Neural cell (in vitro differentiated cells): ENCODE data around the gene LHX2. TPM values are rescaled to one million over a fixed set of nuclear protein-coding genes. Genes with fewer than 3 reads are reported as not detected.

Experiments used
- H2AFZ ChIP-seq: fragments of 200-600, 300-800 bp; sonication (generic), shearing (Covaris generic); 2 replicates; pipeline ENCODE4 v1.6.0; 2014; ENCODE audit warnings: low read depth, mild to moderate bottlenecking, antibody characterized with exemption, low read length, moderate library complexity
- H3F3A ChIP-seq: fragments of 200-600 bp; shearing (Covaris generic); 2 replicates; pipeline ENCODE4 v1.6.1; 2016; ENCODE audit warnings: mild to moderate bottlenecking, moderate library complexity, mixed read lengths, antibody characterized with exemption, low read length; ENCODE audit not compliant: insufficient read depth, poor library complexity, severe bottlenecking
- H3K27ac ChIP-seq: fragments of 200-600, 300-800 bp; sonication (generic), shearing (Covaris generic); 2 replicates; pipeline ENCODE4 v1.5.1; 2014; ENCODE audit warnings: mild to moderate bottlenecking, low read length, moderate library complexity
- H3K27me3 ChIP-seq: fragments of 300-800, 200-600 bp; sonication (generic), shearing (Covaris generic); 2 replicates; pipeline ENCODE4 v1.6.0; 2014; ENCODE audit warnings: mild to moderate bottlenecking, low read depth, low read length, moderate library complexity; ENCODE audit not compliant: insufficient read depth
- H3K36me3 ChIP-seq: fragments of 300-800, 200-600 bp; sonication (generic), shearing (Covaris generic); 2 replicates; pipeline ENCODE4 v1.5.1; 2014; ENCODE audit warnings: mild to moderate bottlenecking, antibody characterized with exemption, low read length, moderate library complexity; ENCODE audit not compliant: insufficient read depth
- H3K4me2 ChIP-seq: fragments of 300-800, 200-600 bp; sonication (generic), shearing (Covaris generic); 2 replicates; pipeline ENCODE4 v1.6.0; 2014; ENCODE audit warnings: mild to moderate bottlenecking, low read length
- H3K4me3 ChIP-seq: fragments of 300-800, 200-600 bp; sonication (generic), shearing (Covaris generic); 2 replicates; pipeline ENCODE4 v1.5.1; 2014; ENCODE audit warnings: mild to moderate bottlenecking, low read length, moderate library complexity
- H3K79me2 ChIP-seq: fragments of 200-600 bp; shearing (Covaris generic); replicated peaks from 2 replicates; pipeline ENCODE4 v1.6.0; 2014; ENCODE audit warnings: mild to moderate bottlenecking, low read length, moderate library complexity; ENCODE audit not compliant: insufficient read depth
- H3K9ac ChIP-seq: fragments of 300-800, 200-600 bp; sonication (generic), shearing (Covaris generic); 2 replicates; pipeline ENCODE4 v1.6.1; 2016; ENCODE audit warnings: mild to moderate bottlenecking, low read length, mixed read lengths
- H3K9me2 ChIP-seq: fragments of 200-600 bp; shearing (Covaris generic); 2 replicates; pipeline ENCODE4 v1.6.1; 2016; ENCODE audit warnings: mild to moderate bottlenecking, low read length, mixed read lengths; ENCODE audit not compliant: insufficient read depth
- H3K9me3 ChIP-seq: fragments of 200-600, 300-800 bp; sonication (generic), shearing (Covaris generic); 2 replicates; pipeline ENCODE4 v1.6.1; 2016; ENCODE audit warnings: mild to moderate bottlenecking, mixed run types, low read length, moderate library complexity, mixed read lengths
- H4K20me1 ChIP-seq: fragments of 200-600 bp; shearing (Covaris generic); 2 replicates; pipeline ENCODE4 v1.6.1; 2016; ENCODE audit warnings: mild to moderate bottlenecking, mixed run types; ENCODE audit not compliant: insufficient read depth
- CTCF ChIP-seq: fragments of 450-650 bp; IDR thresholded peaks from 2 replicates; pipeline ENCODE4 v1.5.1; 2014; ENCODE audit warnings: antibody characterized with exemption, mild to moderate bottlenecking, moderate library complexity; ENCODE audit not compliant: poor library complexity, severe bottlenecking
- EP300 ChIP-seq: fragments of 450-650 bp; conservative IDR thresholded peaks from 2 replicates; pipeline ENCODE4 v1.6.1; 2014; ENCODE audit warnings: antibody characterized with exemption, mild to moderate bottlenecking, moderate library complexity; ENCODE audit not compliant: poor library complexity, severe bottlenecking
- EZH2 ChIP-seq: fragments of 200-600, 300-800 bp; shearing (Covaris generic), sonication (generic); IDR thresholded peaks from 2 replicates; pipeline ENCODE4 v1.6.1; 2014; ENCODE audit warnings: antibody characterized with exemption, low read length, borderline replicate concordance, mild to moderate bottlenecking; ENCODE audit not compliant: insufficient read depth, poor library complexity, severe bottlenecking
- MXI1 ChIP-seq: fragments of 450-650 bp; conservative IDR thresholded peaks from 2 replicates; pipeline ENCODE4 v1.6.1; 2014; ENCODE audit warnings: antibody characterized with exemption, mild to moderate bottlenecking; ENCODE audit not compliant: poor library complexity, severe bottlenecking
- POLR2AphosphoS5 ChIP-seq: IDR thresholded peaks from 2 replicates; pipeline ENCODE4 v1.6.1; 2012
- RAD21 ChIP-seq: fragments of 450-650 bp; conservative IDR thresholded peaks from 2 replicates; pipeline ENCODE4 v1.6.1; 2014; ENCODE audit warnings: antibody characterized with exemption, mild to moderate bottlenecking, moderate library complexity
- SMC3 ChIP-seq: fragments of 450-650 bp; conservative IDR thresholded peaks from 2 replicates; pipeline ENCODE4 v1.6.1; 2014; ENCODE audit warnings: antibody characterized with exemption, mild to moderate bottlenecking, moderate library complexity; ENCODE audit not compliant: poor library complexity
- TAF1 ChIP-seq: IDR thresholded peaks from 2 replicates; pipeline ENCODE4 v1.6.1; 2012; ENCODE audit warnings: low read depth
- polyA plus RNA-seq: library from polyadenylated mRNA; depleted of rRNA; stranded (reverse); fragments of >200 nt; gene quantifications from 2 replicates; pipeline ENCODE4 v1.2.3, GENCODE V29; 2014
- TF ChIP-seq, protein P1 (sequence below): IDR thresholded peaks from 2 replicates; pipeline ENCODE4 v1.6.1; 2012; ENCODE audit warnings: borderline replicate concordance

The LHX2 gene
- polyA plus RNA-seq, 1 donor from 2014 or later, result 3.6 TPM

DNA sequence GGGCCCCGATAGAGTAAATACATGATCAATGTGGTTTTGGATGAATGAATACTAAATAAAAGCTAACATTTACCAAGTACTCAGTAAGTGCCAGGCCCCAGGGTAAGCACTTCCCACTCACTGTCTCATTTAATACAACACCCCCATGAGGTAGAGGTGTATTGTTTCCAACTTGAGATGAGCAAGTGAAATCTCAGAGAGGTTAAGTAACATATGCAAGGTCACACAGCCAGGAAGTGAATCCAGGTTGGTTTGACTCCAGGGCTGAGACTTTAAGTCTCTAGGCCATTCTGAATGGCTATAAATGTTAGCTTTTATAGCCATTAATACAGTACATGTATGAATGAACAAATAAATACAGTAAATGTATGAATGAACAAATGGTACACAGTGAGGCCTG lies 39.4 kb downstream of the LHX2 start:
- Histone ChIP-seq H3K4me3 (no peak overlapping the region), H3K27me3 (peaks cover 3% of the 10 kb centered on the region), H3K9ac (no peak overlapping the region), H3K27ac (no peak overlapping the region), H3F3A (no peaks in the 10 kb centered on the region), H4K20me1 (no peaks in the 10 kb centered on the region), H3K36me3 (no peaks in the 10 kb centered on the region), H3K9me3 (no peaks in the 10 kb centered on the region), H2AFZ (no peak overlapping the region), H3K79me2 (no peaks in the 10 kb centered on the region), H3K9me2 (no peaks in the 10 kb centered on the region), H3K4me2 (no peak overlapping the region)
- TF ChIP-seq SMC3, result no peak
- no peak for TF ChIP-seq MXI1
- TF ChIP-seq, protein P1, sequence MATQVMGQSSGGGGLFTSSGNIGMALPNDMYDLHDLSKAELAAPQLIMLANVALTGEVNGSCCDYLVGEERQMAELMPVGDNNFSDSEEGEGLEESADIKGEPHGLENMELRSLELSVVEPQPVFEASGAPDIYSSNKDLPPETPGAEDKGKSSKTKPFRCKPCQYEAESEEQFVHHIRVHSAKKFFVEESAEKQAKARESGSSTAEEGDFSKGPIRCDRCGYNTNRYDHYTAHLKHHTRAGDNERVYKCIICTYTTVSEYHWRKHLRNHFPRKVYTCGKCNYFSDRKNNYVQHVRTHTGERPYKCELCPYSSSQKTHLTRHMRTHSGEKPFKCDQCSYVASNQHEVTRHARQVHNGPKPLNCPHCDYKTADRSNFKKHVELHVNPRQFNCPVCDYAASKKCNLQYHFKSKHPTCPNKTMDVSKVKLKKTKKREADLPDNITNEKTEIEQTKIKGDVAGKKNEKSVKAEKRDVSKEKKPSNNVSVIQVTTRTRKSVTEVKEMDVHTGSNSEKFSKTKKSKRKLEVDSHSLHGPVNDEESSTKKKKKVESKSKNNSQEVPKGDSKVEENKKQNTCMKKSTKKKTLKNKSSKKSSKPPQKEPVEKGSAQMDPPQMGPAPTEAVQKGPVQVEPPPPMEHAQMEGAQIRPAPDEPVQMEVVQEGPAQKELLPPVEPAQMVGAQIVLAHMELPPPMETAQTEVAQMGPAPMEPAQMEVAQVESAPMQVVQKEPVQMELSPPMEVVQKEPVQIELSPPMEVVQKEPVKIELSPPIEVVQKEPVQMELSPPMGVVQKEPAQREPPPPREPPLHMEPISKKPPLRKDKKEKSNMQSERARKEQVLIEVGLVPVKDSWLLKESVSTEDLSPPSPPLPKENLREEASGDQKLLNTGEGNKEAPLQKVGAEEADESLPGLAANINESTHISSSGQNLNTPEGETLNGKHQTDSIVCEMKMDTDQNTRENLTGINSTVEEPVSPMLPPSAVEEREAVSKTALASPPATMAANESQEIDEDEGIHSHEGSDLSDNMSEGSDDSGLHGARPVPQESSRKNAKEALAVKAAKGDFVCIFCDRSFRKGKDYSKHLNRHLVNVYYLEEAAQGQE, result no peak
- no peak for TF ChIP-seq POLR2AphosphoS5
- no peak for TF ChIP-seq RAD21
- no peak for TF ChIP-seq EP300
- no peak for TF ChIP-seq TAF1
- no peak for TF ChIP-seq EZH2

DNA sequence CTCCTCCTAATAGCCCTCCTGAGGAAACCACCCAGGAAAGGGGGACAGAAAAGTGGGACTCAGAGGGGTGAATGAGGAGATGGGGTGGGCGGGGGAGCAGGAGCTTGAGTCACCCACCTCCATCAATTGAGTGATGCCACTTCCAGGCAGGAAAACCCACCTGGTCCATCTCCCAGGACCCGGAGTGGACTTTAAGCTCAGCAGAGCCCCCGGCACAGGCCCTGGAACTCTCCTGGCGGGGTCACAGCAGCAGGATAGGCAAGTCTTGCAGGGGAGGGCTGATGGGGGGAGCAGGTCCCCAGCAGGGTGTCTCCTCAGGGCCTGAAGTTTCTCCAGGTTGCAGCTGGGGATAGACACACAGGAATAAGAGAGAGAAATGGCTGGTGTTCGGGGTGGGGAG lies 40.8 kb downstream of the LHX2 start:
- no peaks in the 10 kb centered on the region for H3K9me3 ChIP-seq
- no peak overlapping the region for H3K4me3 ChIP-seq
- H3K27ac ChIP-seq, result no peak overlapping the region
- no peaks in the 10 kb centered on the region for H3F3A ChIP-seq
- H3K27me3 ChIP-seq, result no peaks in the 10 kb centered on the region
- no peak overlapping the region for H3K4me2 ChIP-seq
- no peaks in the 10 kb centered on the region for H3K9me2 ChIP-seq
- H3K9ac ChIP-seq, result no peak overlapping the region
- no peak for TF ChIP-seq EP300
- TF ChIP-seq MXI1, result no peak
- no peak for TF ChIP-seq POLR2AphosphoS5
- no peak for TF ChIP-seq EZH2
- no peak for TF ChIP-seq TAF1
- TF ChIP-seq, protein P1, result no peak
- TF ChIP-seq RAD21, result no peak
- no peak for TF ChIP-seq CTCF
- TF ChIP-seq SMC3, result no peak
- H3K36me3 ChIP-seq, result no peaks in the 10 kb centered on the region
- no peak overlapping the region for H2AFZ ChIP-seq
- no peaks in the 10 kb centered on the region for H3K79me2 ChIP-seq
- no peaks in the 10 kb centered on the region for H4K20me1 ChIP-seq
